ENCODE measurements around the gene FGD6.

The FGD6 gene

DNA sequence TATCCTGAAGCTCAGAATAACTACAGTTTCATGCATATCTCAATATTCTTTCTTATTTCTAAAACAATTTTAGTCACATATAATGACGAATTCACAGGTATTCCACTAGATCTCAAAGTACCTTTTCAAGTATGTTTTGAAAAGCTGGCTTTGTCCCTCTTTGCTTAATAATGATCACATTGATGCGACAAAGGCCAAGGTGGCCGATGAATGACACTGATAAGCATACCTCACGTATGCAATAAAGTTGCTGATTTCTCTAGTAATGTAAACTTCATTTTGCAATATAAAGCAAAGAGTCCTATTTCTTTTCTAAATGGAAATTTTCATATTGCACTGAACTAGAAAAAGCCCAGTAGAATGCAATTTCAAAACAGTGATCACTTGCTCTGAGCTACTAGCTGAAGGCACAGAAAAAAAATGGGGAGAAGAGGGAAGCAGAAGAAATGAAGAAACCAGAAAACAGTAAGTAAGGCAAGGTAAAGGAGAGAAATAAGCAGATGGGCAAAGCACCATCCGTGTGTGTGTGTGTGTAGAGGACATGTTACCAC is 29.3 kb downstream of the FGD6 start:
- Mint-ChIP-seq H3K9me3 (no peaks in the 10 kb centered on the region), H3K27me3 (no peaks in the 10 kb centered on the region), H3K27ac (no peak overlapping the region), H3K4me3 (no peak overlapping the region), H3K36me3 (ENCODE audit: low read depth) (no peaks in the 10 kb centered on the region), H3K4me1 (ENCODE audit: low read depth) (peaks cover 2% of the 10 kb centered on the region)

- H3K4me3 Mint-ChIP-seq, result no peak overlapping the region
- no peak overlapping the region for H3K27ac Mint-ChIP-seq
- no peaks in the 10 kb centered on the region for H3K9me3 Mint-ChIP-seq
- no peaks in the 10 kb centered on the region for H3K27me3 Mint-ChIP-seq
- H3K36me3 Mint-ChIP-seq (ENCODE audit: low read depth), result no peaks in the 10 kb centered on the region
- H3K4me1 Mint-ChIP-seq (ENCODE audit: low read depth), result peaks cover 5% of the 10 kb centered on the region
These were observed 31.4 kb downstream of the FGD6 start for GRCh38 chr12:95185854-95186253.

DNA sequence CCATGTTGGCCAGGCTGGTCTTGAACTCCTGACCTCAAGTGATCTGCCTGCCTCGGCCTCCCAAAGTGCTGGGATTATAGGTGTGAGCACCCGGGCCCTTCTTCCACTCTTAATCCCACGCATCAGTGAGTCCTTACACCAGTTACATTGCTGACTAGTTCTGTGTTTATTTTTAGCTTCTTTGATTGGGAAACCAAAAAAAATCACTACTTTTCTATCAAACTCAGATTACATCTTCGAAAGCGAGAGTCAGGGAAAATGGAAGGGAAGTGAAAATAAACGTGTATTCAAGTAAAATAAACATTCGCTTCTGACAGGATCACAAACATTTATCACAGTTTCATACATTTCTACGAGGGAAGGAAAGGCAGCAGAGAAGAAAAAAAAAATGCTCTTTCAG is 32.2 kb downstream of the FGD6 start:
- no peak overlapping the region for H3K4me3 Mint-ChIP-seq
- no peaks in the 10 kb centered on the region for H3K27me3 Mint-ChIP-seq
- no peaks in the 10 kb centered on the region for H3K36me3 Mint-ChIP-seq (ENCODE audit: low read depth)
- H3K27ac Mint-ChIP-seq, result no peak overlapping the region
- H3K9me3 Mint-ChIP-seq, result no peaks in the 10 kb centered on the region
- H3K4me1 Mint-ChIP-seq (ENCODE audit: low read depth), result peaks cover 5% of the 10 kb centered on the region

- H3K9me3 Mint-ChIP-seq, result no peaks in the 10 kb centered on the region
- peaks cover 5% of the 10 kb centered on the region for H3K4me1 Mint-ChIP-seq (ENCODE audit: low read depth)
- no peak overlapping the region for H3K4me3 Mint-ChIP-seq
- H3K27me3 Mint-ChIP-seq, result no peaks in the 10 kb centered on the region
- H3K36me3 Mint-ChIP-seq (ENCODE audit: low read depth), result no peaks in the 10 kb centered on the region
- H3K27ac Mint-ChIP-seq, result no peak overlapping the region
These were observed 33.1 kb downstream of the FGD6 start for GRCh38 chr12:95184121-95184520.

DNA sequence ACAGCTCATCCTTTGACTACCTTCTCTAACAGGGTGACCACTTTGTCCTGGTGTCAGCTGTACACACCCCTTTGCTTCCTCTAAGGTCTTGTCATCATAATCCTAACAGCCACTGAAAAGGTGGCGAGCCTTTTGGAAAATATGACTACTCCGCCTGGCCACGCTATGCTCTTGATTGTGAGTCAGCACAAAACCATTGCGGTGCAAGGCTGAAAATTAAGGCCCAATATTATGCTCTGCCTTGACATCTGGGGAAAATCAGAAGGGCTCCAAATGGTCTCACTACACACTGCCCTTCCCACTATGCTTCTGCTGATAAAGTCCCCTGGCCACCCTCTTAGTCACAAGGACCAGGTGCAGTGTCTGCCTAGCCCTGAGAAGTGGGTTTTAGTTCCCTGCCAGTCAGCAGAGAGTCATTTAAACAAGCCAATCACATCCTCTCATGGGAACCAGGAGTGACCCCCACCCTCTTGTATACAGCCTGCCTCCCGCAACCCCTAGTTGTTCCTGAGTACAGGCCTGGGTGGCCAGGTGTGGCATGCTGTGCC is 34.3 kb downstream of the FGD6 start:
- no peaks in the 10 kb centered on the region for H3K27me3 Mint-ChIP-seq
- no peak overlapping the region for H3K27ac Mint-ChIP-seq
- peaks cover 5% of the 10 kb centered on the region for H3K4me1 Mint-ChIP-seq (ENCODE audit: low read depth)
- H3K9me3 Mint-ChIP-seq, result no peaks in the 10 kb centered on the region
- no peak overlapping the region for H3K4me3 Mint-ChIP-seq
- no peaks in the 10 kb centered on the region for H3K36me3 Mint-ChIP-seq (ENCODE audit: low read depth)

DNA sequence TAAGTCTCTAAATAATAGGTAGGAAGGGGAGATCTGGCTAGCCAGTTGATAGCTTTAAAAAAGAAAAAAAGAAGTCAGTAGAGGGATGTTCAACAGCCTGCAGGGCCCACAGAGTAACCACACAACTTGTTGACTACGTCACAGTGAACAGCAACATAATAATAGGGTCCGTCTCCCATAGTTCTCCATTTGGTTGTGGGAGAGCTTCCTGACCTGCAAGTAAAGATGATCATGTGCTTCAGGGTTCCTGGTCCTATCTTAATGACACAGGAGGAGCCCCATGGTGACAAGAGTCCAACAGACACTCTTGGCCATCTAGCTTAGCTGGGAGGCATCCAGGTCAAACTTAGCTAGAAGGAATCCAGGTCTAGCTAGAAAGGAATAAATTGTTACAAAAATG is 36.2 kb downstream of the FGD6 start:
- no peak overlapping the region for H3K27ac Mint-ChIP-seq
- H3K36me3 Mint-ChIP-seq (ENCODE audit: low read depth), result no peaks in the 10 kb centered on the region
- no peaks in the 10 kb centered on the region for H3K27me3 Mint-ChIP-seq
- H3K4me3 Mint-ChIP-seq, result no peak overlapping the region
- H3K9me3 Mint-ChIP-seq, result no peaks in the 10 kb centered on the region
- peaks cover 5% of the 10 kb centered on the region for H3K4me1 Mint-ChIP-seq (ENCODE audit: low read depth)

GRCh38 chr12:95179011-95179410 is 38.3 kb downstream of the FGD6 start:
- Mint-ChIP-seq H3K27me3 (no peaks in the 10 kb centered on the region), H3K4me1 (ENCODE audit: low read depth) (peaks cover 5% of the 10 kb centered on the region), H3K9me3 (no peaks in the 10 kb centered on the region), H3K36me3 (ENCODE audit: low read depth) (no peaks in the 10 kb centered on the region), H3K4me3 (no peak overlapping the region), H3K27ac (no peak overlapping the region)

GRCh38 chr12:95178136-95178535 is 39.1 kb downstream of the FGD6 start:
- Mint-ChIP-seq H3K36me3 (ENCODE audit: low read depth) (no peaks in the 10 kb centered on the region), H3K9me3 (no peaks in the 10 kb centered on the region), H3K4me3 (no peak overlapping the region), H3K27me3 (no peaks in the 10 kb centered on the region), H3K4me1 (ENCODE audit: low read depth) (peaks cover 4% of the 10 kb centered on the region), H3K27ac (no peak overlapping the region)

- no peaks in the 10 kb centered on the region for H3K4me1 Mint-ChIP-seq (ENCODE audit: low read depth)
- no peaks in the 10 kb centered on the region for H3K36me3 Mint-ChIP-seq (ENCODE audit: low read depth)
- no peaks in the 10 kb centered on the region for H3K27me3 Mint-ChIP-seq
- no peaks in the 10 kb centered on the region for H3K9me3 Mint-ChIP-seq
- no peak overlapping the region for H3K4me3 Mint-ChIP-seq
- no peak overlapping the region for H3K27ac Mint-ChIP-seq
These were observed 40.0 kb downstream of the FGD6 start for GRCh38 chr12:95177201-95177768.

DNA sequence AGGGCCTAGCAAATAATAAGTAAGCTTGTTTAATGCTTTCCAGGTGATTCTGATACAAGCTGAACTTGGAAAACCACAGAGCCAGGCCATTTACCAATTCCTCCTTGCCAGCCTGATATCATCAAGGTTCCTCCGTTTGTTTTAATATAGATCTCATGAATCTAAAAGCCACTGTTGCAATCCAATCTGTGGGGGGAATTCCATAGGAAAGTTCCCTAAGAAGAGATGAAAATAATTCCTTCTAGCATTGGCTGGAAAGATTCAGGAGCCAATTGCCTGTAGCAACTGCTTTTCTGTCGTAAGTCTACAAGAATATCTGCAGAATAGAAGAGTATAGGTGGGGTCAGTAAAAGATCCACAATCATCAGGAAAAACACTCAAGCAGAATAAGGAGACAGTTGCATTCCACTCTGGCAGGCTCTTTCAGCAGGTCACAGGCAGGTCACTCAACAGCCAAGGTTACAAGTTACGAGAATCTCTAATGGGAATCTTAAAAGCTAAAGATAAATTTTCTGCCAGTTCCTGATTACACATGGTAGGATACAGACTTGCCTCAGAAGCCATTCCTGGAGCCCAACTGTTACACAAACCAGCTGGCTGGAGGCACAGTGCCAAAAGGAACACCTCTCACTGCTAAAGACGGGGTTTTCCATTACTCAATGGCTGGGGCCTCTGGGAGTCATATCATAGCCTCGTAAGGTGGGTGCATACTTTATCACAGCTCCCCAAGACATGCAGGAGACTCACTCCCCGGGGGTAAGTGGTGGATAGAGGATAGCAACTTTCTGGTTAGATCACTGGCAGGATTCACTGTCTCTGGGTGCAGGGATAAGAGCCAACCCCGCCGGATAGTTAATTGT is 43.6 kb downstream of the FGD6 start:
- no peaks in the 10 kb centered on the region for H3K36me3 Mint-ChIP-seq (ENCODE audit: low read depth)
- no peak overlapping the region for H3K27ac Mint-ChIP-seq
- H3K27me3 Mint-ChIP-seq, result no peaks in the 10 kb centered on the region
- H3K4me3 Mint-ChIP-seq, result no peak overlapping the region
- H3K4me1 Mint-ChIP-seq (ENCODE audit: low read depth), result no peaks in the 10 kb centered on the region
- H3K9me3 Mint-ChIP-seq, result no peaks in the 10 kb centered on the region

DNA sequence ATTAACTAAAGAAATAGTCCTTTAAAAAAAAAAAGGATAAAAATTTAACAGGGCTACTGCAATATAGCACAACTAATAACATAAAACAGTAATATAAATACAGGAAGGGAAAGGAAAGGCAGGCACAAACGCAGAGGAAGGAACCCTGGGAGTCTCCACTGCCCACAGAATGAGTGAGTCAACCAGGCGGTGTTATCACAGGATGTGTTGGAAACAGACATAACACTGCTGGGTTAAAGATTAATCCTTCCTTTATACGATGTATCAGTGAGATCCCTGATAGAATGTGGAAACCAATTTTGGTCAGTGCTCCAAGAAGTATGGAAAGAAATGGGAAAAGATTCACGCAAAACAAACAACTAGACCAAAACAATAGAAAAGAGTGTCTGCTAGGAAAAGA is 47.9 kb downstream of the FGD6 start:
- Mint-ChIP-seq H3K4me1 (ENCODE audit: low read depth) (no peaks in the 10 kb centered on the region), H3K27me3 (no peaks in the 10 kb centered on the region), H3K36me3 (ENCODE audit: low read depth) (no peaks in the 10 kb centered on the region), H3K9me3 (no peaks in the 10 kb centered on the region), H3K4me3 (no peak overlapping the region), H3K27ac (no peak overlapping the region)

DNA sequence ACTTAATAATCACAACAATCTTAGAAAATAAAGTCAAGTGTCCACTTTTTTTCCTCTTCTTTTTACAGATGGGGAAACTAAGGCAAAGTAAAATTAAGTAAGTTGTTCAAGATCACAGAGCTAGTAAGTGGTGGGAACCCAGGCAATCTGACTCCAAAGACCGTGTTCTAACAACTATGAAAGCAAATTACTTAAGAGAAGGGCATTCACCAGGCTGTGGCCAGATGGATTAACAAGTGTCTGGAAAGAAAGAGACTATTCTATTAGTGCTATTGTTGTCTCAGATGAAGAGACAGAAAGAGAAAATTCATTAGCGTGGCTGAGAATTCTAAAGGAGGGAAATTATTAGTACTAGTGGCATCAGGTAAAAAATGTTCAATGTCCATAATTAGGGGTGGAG is 48.5 kb downstream of the FGD6 start:
- Mint-ChIP-seq H3K4me1 (ENCODE audit: low read depth) (no peaks in the 10 kb centered on the region), H3K27me3 (no peaks in the 10 kb centered on the region), H3K9me3 (no peaks in the 10 kb centered on the region), H3K27ac (no peak overlapping the region), H3K4me3 (no peak overlapping the region), H3K36me3 (ENCODE audit: low read depth) (no peaks in the 10 kb centered on the region)

GRCh38 chr12:95164656-95165055 is 52.6 kb downstream of the FGD6 start:
- no peaks in the 10 kb centered on the region for H3K9me3 Mint-ChIP-seq
- H3K27me3 Mint-ChIP-seq, result no peaks in the 10 kb centered on the region
- H3K4me1 Mint-ChIP-seq (ENCODE audit: low read depth), result no peaks in the 10 kb centered on the region
- no peak overlapping the region for H3K27ac Mint-ChIP-seq
- no peak overlapping the region for H3K4me3 Mint-ChIP-seq
- H3K36me3 Mint-ChIP-seq (ENCODE audit: low read depth), result no peaks in the 10 kb centered on the region

- H3K9me3 Mint-ChIP-seq, result peaks cover 7% of the 10 kb centered on the region
- no peaks in the 10 kb centered on the region for H3K36me3 Mint-ChIP-seq (ENCODE audit: low read depth)
- H3K27ac Mint-ChIP-seq, result no peak overlapping the region
- H3K4me1 Mint-ChIP-seq (ENCODE audit: low read depth), result no peaks in the 10 kb centered on the region
- no peaks in the 10 kb centered on the region for H3K27me3 Mint-ChIP-seq
- H3K4me3 Mint-ChIP-seq, result no peak overlapping the region
These were observed 58.3 kb downstream of the FGD6 start for GRCh38 chr12:95158919-95159318.

GRCh38 chr12:95151821-95152220 is 65.4 kb downstream of the FGD6 start:
- H3K27ac Mint-ChIP-seq, result no peak overlapping the region
- H3K36me3 Mint-ChIP-seq (ENCODE audit: low read depth), result no peaks in the 10 kb centered on the region
- no peaks in the 10 kb centered on the region for H3K4me1 Mint-ChIP-seq (ENCODE audit: low read depth)
- H3K27me3 Mint-ChIP-seq, result no peaks in the 10 kb centered on the region
- H3K4me3 Mint-ChIP-seq, result no peak overlapping the region
- H3K9me3 Mint-ChIP-seq, result peaks cover 5% of the 10 kb centered on the region
